PC-3 (cell line): ENCODE results near the gene LRRIQ4. TPM values are rescaled to one million over a fixed set of nuclear protein-coding genes. Genes with fewer than 3 reads are reported as not detected.

ENCODE experiments used
- ATAC-seq: fragments of 200-7000 bp; cut with Tn5 transposase; 2 replicates; pipeline ENCODE4 v1.9.1; 2020; ENCODE audit warnings: mild to moderate bottlenecking, moderate library complexity
- BruUV-seq: library from RNA; stranded (reverse); fragments of 400-500 nt; replicated peaks from 2 replicates; lab custom pipeline; 2021; lab: Mats Ljungman, UMichigan
- CTCF ChIA-PET: fragments of 300-600 bp; sonication (Branson Sonifier 250); formaldehyde crosslinking; loops from one replicate; lab custom pipeline; 2022; ENCODE audit warnings: antibody characterized with exemption; lab: Charles Lee
- POLR2A ChIA-PET: fragments of 300-600 bp; sonication (Branson Sonifier 250); formaldehyde crosslinking; loops from one replicate; lab custom pipeline; 2022; ENCODE audit warnings: antibody characterized with exemption; ENCODE audit not compliant: unreplicated experiment; lab: Charles Lee
- DNase-seq: peaks from one replicate; pipeline ENCODE4 v3.0.0-alpha.2; 2015
- H2AFZ ChIP-seq: fragments of 300-600 bp; sonication (generic); 2 replicates; pipeline ENCODE4 v1.6.0; 2016; ENCODE audit warnings: antibody characterized with exemption, low read length
- H3F3A ChIP-seq: fragments of 300-600 bp; sonication (generic); one replicate; pipeline ENCODE4 v1.6.0; 2017; ENCODE audit warnings: antibody characterized with exemption, low read length, control low read depth, mild to moderate bottlenecking; ENCODE audit not compliant: unreplicated experiment
- H3K27ac ChIP-seq: fragments of 300-600 bp; sonication (generic); 2 replicates; pipeline ENCODE4 v1.5.1; 2016; ENCODE audit warnings: mild to moderate bottlenecking, low read length
- H3K27me3 ChIP-seq: fragments of 300-600 bp; sonication (generic); 2 replicates; pipeline ENCODE4 v1.6.1; 2016; ENCODE audit warnings: low read length, mixed read lengths
- H3K36me3 ChIP-seq: fragments of 300-600 bp; sonication (generic); 2 replicates; pipeline ENCODE4 v1.6.1; 2016; ENCODE audit warnings: low read depth, mixed run types, low read length, mixed read lengths
- H3K4me1 ChIP-seq: fragments of 300-600 bp; sonication (generic); 2 replicates; pipeline ENCODE4 v1.5.1; 2016; ENCODE audit warnings: low read length; ENCODE audit not compliant: insufficient read depth
- H3K4me2 ChIP-seq: fragments of 300-600 bp; sonication (generic); 2 replicates; pipeline ENCODE4 v1.6.0; 2016; ENCODE audit warnings: low read length
- H3K4me3 ChIP-seq: fragments of 300-600 bp; sonication (generic); 2 replicates; pipeline ENCODE4 v1.5.1; 2016; ENCODE audit warnings: mild to moderate bottlenecking, low read length, mixed read lengths
- H3K79me2 ChIP-seq: fragments of 300-600 bp; sonication (generic); 2 replicates; pipeline ENCODE4 v1.6.1; 2017; ENCODE audit warnings: low read length, mixed read lengths
- H3K9ac ChIP-seq: fragments of 300-600 bp; sonication (generic); 2 replicates; pipeline ENCODE4 v1.6.0; 2016; ENCODE audit warnings: mild to moderate bottlenecking, low read length
- H3K9me2 ChIP-seq: fragments of 300-600 bp; sonication (generic); replicated peaks from 2 replicates; pipeline ENCODE4 v1.6.1; 2016; ENCODE audit warnings: mixed run types, low read length, mixed read lengths
- H3K9me3 ChIP-seq: fragments of 300-600 bp; sonication (generic); 2 replicates; pipeline ENCODE4 v1.6.1; 2016; ENCODE audit warnings: low read length, mixed read lengths
- H4K20me1 ChIP-seq: fragments of 300-600 bp; sonication (generic); 2 replicates; pipeline ENCODE4 v1.6.1; 2016; ENCODE audit warnings: low read length, mixed read lengths
- CTCF ChIP-seq: fragments of 300-600 bp; sonication (generic); conservative IDR thresholded peaks from 2 replicates; pipeline ENCODE4 v1.5.1; 2017; ENCODE audit warnings: antibody characterized with exemption, low read depth, mild to moderate bottlenecking, low read length
- EZH2 ChIP-seq: fragments of 300-600 bp; sonication (generic); IDR thresholded peaks from one replicate; pipeline ENCODE4 v1.6.1; 2017; ENCODE audit warnings: antibody characterized with exemption, mild to moderate bottlenecking, low read length; ENCODE audit not compliant: unreplicated experiment
- EZH2phosphoT487 ChIP-seq: fragments of 300-600 bp; sonication (generic); IDR thresholded peaks from 2 replicates; pipeline ENCODE4 v1.6.1; 2018; ENCODE audit warnings: mild to moderate bottlenecking, antibody characterized with exemption, low read length, borderline replicate concordance
- intact Hi-C: fragments of 100-400 bp; cut with micrococcal nuclease; formaldehyde crosslinking; loops from 2 replicates; pipeline ENCODE4 v1.9.0; 2023
- total RNA-seq: library from RNA; depleted of rRNA; stranded (reverse); fragments of >200 nt; gene quantifications from 2 replicates; pipeline ENCODE4 v1.2.3, GENCODE V29; 2014

The LRRIQ4 gene
- total RNA-seq, 1 experiment from 2014 or later = not detected

DNA sequence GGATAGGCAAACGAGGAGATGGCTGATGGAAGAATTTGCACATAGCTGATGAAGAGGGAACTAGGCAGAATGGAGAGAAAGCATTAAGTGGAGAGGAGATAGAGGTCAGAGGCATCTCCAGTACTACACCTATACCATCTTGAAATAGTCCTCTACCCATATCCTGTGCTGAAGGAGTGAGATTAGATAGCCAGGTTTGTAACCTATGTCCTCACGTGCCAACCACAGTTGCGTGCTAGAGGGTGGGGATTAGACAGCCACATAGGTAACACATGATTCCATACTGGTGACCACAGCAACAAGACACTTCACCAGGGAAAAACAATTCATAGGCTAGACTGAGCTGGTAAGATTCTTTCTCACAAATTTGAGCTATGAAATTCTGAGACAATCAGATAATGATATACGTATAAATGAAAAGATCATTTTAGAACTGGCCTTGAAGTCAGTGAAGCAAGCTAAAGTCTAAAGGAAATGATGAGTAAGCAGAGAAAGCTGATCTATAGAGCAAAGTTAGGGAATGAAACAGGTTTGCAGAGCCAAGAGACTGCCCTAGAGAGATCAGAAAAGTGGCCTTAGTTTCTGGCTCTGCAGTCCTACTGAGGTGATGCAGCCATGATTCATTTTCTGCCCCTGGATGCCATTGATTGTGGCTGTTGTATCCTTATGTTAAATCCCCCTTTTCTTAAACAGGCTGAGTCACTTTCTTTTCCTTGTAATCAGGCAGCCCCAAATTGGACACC is 21.8 kb upstream of the LRRIQ4 start:
- H3K4me1 ChIP-seq = no peaks in the 10 kb centered on the region
- TF ChIP-seq EZH2 (no peak), CTCF (no peak), EZH2phosphoT487 (no peak)
- no peaks in the 10 kb centered on the region for H4K20me1 ChIP-seq
- POLR2A ChIA-PET = no interaction called here
- no peak overlapping the region for H3K9ac ChIP-seq
- no peaks in the 10 kb centered on the region for H3K27me3 ChIP-seq
- no TSS peak for BruUV-seq
- no peaks in the 10 kb centered on the region for H3K79me2 ChIP-seq
- intact Hi-C loops = loop anchor here (10.0 kb wide), 1 partner anchor 194 kb away; no protein-coding TSS in a partner anchor
- H3F3A ChIP-seq = no peaks in the 10 kb centered on the region
- ATAC-seq (peak; percentile 24; the same call in 1 of the 2 replicates), DNase-seq (peak; percentile 44)
- no peak overlapping the region for H3K27ac ChIP-seq
- H3K9me3 ChIP-seq = no peaks in the 10 kb centered on the region
- CTCF ChIA-PET = no interaction called here
- no peaks in the 10 kb centered on the region for H3K9me2 ChIP-seq
- H3K4me3 ChIP-seq = no peak overlapping the region
- peaks cover 31% of the 10 kb centered on the region for H3K36me3 ChIP-seq
- no peak overlapping the region for H3K4me2 ChIP-seq
- H2AFZ ChIP-seq = no peak overlapping the region

GRCh38 chr3:169792359-169792758 is 20.3 kb upstream of the LRRIQ4 start:
- Histone ChIP-seq H3K4me3 (no peak overlapping the region), H3K36me3 (peaks cover 22% of the 10 kb centered on the region), H3K27ac (no peak overlapping the region), H3K4me1 (no peaks in the 10 kb centered on the region), H3K9me3 (no peaks in the 10 kb centered on the region), H3K9me2 (no peaks in the 10 kb centered on the region), H2AFZ (no peak overlapping the region), H3K4me2 (no peak overlapping the region), H4K20me1 (no peaks in the 10 kb centered on the region), H3F3A (no peaks in the 10 kb centered on the region), H3K9ac (no peak overlapping the region), H3K27me3 (no peaks in the 10 kb centered on the region), H3K79me2 (no peaks in the 10 kb centered on the region)
- intact Hi-C loops = loop anchor here (10.0 kb wide), 1 partner anchor 192 kb away; no protein-coding TSS in a partner anchor
- DNase-seq (no peak), ATAC-seq (no peak)
- ChIA-PET POLR2A (no interaction called here), CTCF (no interaction called here)
- no peak for TF ChIP-seq EZH2phosphoT487
- TF ChIP-seq EZH2 = no peak
- TF ChIP-seq CTCF = no peak
- no TSS peak for BruUV-seq

DNA sequence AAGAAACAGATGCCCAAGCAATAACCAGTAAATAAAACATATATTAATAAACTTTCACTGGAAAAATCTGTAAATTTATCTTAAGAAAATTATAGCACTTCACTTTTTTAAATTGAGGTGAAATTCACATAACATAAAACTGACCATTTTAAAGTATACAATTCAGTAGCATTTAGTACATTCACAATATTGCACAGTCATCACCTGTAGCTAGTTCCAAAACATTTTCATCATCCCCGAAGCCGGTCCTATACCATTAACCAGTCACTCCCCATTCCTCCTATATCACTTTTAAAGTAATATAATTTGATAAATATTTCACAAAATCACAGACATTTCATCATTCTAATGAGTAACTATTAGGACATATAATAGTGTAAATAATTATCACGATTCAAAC is 8.0 kb upstream of the LRRIQ4 start:
- Histone ChIP-seq H3K9me3 (no peaks in the 10 kb centered on the region), H3K9me2 (no peaks in the 10 kb centered on the region), H4K20me1 (no peaks in the 10 kb centered on the region), H3K79me2 (no peaks in the 10 kb centered on the region), H3K27ac (no peak overlapping the region), H3K4me3 (no peak overlapping the region), H3K4me2 (no peak overlapping the region), H3F3A (no peaks in the 10 kb centered on the region), H3K27me3 (no peaks in the 10 kb centered on the region), H3K4me1 (no peaks in the 10 kb centered on the region), H3K36me3 (no peaks in the 10 kb centered on the region), H2AFZ (no peak overlapping the region), H3K9ac (no peak overlapping the region)
- no peak for TF ChIP-seq EZH2
- TF ChIP-seq CTCF = no peak
- TF ChIP-seq EZH2phosphoT487 = no peak
- CTCF ChIA-PET = no interaction called here
- intact Hi-C loops = no loop called here
- DNase-seq = no peak
- BruUV-seq = no TSS peak
- ATAC-seq = no peak
- POLR2A ChIA-PET = no interaction called here
